Embryonic facial prominence (tissue), 1 donor: ENCODE data around the gene SSH2.

ENCODE experiments used
- DNase-seq: peaks from one replicate; pipeline ENCODE4 v3.0.0-alpha.2; 2016; ENCODE audit errors: extremely low spot score

The SSH2 gene

DNA sequence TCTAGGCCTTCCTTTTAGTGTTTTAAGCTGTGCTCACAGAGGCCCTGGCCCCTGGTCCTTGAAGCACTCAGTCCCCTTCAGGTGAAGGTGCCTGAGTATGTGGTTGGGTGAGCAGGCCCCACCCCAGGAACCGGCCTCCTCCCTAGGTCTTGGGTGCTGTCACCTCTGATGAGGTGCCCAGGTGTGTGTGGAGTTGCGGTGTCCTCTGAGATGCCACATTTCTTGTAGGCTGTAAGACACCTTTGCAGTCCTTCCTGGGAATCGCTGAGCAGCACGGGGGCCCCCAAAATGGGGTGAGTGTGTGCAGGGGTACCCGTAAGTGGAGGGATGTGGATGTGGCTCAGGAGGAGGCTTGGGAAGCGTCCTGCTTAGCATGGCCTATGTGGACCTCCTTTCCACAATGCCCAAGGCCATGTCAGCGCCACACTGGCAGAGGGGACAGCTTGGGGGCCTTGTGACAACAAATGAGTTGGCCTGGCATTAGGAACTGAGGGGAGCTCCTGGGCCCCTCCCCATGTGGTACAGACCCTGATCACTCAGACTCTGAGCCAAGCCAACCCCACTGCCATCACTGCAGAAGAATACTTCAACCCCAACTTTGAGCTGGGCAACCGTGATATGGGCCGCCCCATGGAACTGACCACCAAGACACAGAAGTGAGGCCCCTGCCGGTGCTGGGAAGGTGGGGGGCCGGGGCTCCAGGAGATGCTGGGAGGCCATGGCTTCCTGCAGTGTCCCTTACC lies 318.5 kb downstream of the SSH2 start:
- no peak for DNase-seq

DNA sequence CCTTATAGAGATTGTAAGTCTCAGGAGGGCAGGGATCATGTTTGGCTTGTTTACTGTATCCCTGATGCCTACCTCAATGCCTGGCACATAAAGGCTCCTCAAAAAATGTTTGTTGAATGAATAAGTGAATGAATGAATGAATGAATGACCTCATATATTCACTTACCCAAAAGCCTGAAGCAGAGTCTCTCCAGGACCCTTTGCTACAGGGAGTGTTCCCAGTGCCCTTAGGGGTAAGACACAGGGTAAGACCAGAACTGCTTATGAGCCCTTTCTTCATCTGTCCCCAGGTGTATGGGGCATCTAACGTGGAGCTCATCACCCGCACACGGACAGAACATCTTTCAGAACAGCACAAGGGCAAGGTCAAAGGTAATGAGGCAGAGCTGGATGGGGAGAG lies 319.6 kb downstream of the SSH2 start:
- DNase-seq: no peak

DNA sequence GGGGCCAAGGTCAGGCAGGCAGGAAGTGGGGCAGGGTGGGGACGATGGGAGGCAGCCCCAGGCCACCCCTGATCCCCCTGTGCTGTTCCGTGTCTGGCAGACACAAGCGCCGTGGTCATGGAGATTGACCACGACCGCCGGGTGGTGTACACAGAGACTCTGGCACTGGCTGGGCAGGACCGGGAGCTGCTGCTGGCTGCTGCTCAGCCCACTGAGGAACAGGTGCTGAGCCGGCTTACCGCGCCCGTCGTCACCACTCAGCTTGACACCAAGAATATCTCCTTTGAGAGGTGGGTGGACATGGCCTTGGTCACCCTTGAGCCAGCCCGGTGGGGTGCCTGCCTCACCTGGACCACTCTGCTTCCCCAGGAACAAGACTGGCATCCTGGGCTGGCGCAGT lies 321.0 kb downstream of the SSH2 start:
- no peak for DNase-seq

DNA sequence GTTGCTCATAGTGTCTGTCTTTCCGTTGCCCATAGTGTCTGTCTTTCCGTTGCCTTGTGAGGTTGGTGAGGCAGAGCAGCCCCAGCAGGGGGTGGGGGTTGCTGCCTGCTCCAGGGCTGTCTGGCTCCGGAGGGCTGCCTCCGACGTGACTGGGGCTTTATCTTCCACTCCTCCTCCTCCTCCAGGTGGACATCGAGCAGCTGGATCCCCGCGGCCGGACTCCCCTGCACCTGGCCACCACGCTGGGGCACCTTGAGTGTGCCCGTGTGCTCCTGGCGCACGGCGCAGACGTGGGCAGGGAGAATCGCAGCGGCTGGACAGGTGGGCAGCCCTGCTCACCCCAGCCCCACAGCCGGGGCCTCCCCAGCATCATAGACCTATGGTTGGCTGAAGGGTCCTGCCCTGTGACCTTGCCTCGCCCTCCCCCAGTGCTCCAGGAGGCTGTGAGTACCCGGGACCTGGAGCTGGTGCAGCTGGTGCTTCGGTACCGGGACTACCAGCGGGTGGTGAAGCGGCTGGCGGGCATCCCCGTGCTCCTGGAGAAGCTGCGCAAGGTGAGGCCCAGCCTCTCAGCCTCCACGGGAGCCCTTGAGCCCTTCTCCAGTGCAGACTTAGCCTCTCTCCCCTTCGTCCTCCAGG lies 322.4 kb downstream of the SSH2 start:
- DNase-seq: no peak

DNA sequence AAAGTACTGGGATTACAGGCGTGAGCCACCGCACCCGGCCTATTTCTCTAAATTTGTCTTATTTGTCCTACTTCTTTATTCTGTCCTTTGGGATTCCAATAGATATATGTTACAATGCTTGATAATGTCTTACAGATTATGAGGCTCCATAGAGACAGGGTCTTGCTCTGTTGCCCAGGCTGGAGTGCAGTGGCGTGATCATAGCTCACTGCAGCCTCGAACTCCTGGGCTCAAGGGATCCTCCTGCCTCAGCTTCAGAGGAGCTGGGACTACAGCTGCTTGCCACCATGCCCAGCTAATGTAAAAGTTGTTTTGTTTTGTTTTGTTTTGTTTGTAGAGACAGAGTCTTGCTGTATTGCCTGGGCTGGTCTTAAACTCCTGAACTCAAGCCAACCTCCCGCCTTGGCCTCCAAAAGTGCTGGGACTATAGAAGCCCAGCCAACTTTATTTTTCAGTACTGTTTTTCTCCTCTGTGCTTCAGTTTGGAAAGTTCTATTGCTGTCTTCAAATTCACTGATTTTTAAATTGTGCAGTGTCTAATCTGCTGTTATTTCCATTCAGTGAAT lies 326.8 kb downstream of the SSH2 start:
- no peak for DNase-seq

DNA sequence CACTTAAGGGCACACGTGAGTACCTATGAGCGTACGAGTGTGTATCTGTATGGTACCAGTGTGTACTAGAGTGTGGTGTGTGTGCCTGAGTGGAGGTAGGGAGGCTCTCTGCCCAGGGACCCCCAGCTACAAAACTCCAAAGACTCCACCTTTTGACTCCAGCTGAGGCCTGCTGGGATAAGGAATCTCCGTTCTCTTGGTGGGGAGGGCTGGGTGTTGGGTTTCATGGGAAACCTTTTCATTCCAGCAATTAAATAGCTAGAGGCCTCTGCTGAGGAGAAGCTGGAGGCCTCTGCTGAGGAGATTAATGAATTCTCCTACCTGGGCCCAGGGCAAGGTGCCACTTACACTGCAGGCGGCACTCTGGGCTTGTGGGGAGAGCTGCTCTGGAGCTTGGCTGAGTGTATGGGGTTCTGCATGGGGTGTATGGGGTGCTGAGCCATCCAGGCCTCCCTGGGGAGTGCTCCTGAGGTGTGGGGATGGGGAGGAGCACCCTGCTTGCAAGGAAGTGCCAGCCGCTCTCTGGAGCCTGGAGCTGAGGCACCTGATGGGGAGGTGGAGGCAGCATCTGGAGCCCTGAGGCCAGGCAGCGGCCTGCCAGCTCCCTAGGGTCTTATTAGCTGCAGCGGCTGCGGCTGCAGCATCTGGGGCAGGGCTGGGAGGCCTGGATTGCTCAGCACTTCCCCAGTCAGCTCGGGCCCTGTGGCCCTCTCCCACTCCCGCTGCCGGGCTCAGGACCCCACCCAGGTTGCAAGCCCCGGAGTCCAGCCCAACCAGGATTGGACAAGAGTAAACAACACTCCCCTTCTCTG lies 332.5 kb downstream of the SSH2 start:
- no peak for DNase-seq

DNA sequence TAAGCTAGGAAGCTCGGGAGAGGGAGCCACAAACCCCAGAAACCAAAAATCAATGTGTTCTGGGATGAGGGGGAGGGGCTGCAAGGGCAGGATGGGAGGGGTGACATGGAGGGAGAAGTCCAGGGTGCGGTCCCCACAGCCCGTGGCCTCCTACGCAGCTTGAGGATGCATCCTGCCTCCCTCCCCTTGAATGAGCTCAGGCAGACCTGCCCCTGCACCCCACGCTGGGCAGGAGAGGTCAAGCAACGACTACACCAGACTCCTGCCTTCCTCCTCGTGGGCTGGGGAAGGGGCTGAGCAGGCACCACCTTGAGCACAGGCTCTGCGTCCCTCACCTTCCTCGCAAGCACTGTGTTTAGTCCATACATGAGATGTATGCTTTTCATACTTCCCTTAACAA lies 333.2 kb downstream of the SSH2 start:
- DNase-seq: no peak

DNA sequence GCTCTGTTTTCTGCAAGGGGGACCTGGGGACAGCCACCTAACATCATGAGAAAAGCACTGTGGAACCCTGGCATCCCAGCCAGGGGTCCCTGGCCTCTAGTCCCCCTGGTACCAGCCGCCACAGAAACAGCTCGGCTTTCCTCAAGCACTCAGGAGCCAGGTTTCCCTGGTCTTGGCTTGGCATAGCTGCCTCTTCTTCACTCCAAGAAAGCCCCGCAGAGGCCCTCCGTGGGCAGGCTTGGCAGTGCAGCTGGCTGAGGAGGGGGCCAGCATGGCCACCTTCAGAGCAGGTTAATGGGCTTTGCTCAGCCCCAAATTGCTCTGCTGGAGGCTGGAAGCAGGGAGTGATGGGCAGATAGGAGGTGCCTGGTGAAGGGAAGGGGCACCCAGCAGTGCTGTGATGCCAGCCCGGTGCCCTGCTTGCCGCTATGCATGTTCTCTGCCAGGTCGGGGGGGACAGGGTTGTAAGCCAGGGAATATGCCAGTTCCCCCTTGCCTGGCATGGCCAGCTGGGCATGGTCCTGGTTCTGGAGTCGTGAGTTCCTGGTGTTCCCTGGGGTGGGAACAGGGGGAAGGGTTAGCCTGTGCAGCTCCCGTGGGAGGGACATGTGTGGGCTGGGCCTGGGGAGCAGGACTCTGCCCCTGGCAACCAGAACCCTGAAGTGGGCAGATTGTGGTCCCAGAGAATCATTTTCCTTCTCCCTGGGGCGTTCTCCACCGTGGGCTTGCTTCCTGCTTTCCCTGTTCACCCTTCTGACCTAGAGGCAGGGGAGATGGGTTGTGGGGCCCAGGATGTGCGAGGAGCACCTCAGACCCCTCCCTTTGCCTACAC lies 333.9 kb downstream of the SSH2 start:
- DNase-seq: no peak

DNA sequence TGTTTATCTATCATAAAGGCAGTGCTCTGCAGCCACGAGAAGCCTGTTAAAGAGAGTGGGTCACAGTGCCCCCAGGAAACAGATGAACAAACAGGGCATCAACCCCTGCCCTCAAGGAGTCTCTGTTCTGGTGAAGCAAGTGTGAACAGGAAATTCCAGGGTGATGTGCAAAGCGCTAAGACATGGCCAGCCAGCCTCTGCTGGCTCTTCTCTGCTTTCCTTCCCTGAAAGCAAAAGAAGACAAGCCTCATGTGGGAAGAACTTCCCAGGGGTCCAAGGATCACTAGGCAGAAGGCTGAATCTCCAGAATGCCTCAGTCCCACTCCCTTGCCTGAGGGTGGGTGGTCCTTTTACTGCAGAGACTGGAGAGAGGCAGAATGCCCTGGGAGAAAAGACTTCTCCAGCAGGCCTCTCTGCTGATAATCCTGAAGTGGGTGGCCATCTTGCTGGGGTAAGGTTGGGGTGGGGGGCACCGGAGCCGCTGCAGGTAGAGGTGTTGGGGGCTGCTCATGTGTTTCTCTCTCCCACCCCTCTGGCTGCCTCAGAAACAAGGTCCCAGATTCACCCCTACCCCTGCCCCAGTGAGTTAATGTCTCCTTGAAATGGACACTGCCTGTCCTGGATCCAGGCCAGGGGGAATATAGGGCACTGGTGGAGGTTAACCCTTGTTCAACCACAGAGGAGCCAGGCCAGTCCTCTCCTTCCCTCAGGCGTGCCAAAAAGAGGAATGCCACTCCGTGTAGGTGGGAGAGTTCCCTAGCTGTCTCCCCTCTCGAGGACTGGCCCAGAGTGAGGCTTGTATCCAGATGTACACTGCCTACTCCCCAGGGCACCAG lies 334.7 kb downstream of the SSH2 start:
- no peak for DNase-seq

DNA sequence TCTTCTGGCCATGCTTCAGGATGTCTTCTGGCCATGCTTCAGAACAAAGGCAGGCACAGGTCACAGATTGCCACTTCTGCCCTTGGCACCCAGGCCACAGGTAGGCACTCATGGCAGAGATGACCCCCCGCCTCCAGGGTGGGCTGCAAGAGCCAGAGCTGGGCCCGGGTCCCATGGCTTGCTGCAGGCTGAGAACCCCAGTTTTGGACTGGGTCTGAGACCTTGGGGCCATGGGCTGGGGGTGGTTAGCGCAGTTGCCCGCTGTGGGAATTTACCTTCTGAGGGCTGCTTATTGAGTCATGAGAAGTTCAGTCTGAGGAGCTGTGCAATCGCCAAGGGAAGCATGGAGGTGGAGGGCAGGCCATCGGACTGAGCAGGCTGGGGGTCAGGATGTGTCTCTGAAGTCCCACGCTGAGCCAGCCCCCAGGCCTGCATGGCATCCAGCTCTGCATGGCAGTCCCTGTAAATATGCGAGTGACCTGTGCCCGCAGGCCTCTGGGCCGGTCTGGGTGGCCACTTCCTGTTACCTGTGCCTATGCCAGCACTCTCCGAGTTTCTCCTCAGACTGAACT lies 335.4 kb downstream of the SSH2 start:
- DNase-seq: no peak

DNA sequence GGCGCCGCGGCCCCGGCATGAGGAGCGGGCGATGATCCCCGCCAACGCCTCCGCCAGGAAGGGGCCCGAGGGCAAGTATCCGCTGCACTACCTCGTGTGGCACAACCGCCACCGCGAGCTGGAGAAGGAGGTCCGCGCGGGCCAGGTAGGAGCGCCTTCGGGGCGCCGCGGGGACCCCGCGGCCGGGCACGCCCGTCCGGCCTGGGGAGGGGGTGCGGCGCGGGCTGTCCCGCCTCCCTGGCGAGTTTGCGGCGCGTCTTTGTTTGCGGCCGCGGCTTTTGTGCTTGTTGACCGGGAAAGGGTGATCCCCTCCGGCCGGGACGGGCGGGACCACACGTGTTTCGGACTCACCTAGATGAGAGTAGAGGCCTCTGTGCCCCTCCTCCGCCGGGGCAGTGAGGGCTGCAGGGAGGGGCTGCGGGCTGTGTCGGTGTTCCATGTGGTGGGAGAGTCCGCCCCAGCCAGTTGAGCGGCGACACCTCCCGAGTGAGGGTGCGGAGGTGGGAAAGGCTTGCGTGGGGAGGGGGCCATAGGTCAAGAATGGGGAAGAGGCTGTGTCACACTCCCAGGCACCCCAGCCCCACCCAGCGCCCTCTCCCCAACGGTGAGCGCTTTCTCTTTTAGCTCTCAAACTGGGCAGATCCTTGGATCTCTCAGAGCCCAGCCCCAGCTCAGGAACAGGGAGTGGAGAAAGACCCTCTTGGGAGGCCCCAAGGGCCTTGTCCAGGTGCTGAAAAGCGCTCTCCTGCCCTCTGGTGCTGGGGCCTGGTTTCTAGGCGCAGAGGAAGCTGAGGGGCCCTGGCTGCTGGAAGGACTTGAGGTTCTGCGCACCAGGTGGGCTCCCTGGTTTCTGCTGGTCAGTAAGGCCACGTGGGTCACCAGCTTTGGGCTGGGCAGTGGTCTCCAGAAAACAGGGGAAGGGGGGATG lies 336.2 kb downstream of the SSH2 start:
- DNase-seq: no peak

DNA sequence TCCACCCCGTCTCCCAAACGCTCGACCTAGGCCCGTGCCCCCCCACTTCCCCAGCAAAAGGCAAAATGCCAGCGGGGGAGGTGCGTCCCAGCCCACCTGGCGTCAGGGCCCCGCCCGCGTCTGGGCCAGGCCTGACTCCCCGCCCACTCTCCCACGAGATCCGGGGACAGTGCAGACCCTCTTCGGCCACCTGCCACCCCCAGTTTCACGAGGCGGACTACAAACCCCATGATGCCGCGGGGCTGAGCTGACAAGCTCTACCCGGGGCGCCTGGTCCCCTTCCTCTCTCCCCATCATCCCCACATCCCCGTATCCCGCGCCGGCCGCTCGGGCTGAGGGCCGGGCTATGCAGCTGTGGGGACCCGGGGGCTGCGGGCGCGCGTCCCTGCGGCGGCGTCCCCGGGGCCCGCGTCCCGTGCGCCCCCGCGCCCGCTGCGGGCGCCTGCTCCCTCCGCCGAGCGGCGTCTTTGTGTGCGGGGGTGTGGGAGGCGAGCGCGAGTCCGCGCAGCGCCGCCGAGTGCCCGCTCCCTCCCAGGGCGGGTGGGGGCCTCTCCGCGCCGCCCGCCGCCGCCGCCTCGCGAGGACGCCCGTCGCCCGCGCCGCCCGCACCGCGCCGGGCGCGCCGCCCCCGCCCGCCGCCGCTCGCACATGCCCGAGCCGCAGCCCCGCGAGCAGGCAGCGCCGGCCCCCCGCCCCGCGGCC lies 337.0 kb downstream of the SSH2 start, which contains the start of gene ANKRD13B:
Gene ANKRD13B, plus strand, starts transcription at position 283 of the 702 bp plus-strand sequence. CDS start 490 bp downstream, outside the sequence.
- no peak for DNase-seq

DNA sequence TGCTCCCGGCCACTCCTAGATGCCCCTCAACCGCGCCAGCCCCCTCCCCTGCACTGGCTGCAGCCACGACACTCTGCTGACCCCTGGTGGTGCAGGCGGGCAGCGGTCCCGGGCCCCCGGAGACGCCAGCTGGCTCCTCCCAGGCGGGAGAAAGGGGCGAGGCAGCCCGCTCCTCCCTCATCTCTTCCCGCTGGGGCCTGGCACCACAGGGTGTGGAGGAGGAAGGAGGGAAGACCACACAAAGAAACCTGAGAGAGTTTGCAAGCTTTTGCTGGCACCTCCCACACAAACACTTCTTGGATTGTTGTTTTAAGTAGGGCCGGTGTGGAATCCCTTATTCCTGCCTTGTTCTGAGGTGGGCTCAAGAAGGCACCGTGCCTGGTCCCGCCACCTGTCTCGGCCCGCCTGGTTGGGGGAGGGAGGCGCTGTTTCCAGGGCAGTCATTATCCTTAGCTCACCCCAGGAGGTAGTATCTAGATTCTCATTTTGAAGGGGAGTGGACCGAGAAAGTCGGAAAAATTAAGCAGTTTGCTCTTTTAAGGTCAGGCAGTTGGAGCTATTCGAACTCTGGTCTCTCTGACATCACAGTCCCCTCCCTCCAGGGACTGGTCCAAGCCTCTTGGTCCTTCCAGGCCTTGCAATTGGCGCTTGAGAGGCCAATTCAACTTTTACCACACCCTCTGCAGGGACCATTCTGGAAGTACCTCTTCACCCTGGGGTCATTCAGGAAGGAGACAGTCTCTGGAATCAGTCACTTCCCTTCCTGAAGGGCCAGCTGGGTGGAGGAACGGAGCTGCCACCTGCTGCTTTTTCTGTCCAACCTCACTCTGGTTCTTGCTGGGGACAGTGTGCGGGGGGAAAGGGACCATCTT lies 338.1 kb downstream of the SSH2 start:
- peak; percentile 77 for DNase-seq

DNA sequence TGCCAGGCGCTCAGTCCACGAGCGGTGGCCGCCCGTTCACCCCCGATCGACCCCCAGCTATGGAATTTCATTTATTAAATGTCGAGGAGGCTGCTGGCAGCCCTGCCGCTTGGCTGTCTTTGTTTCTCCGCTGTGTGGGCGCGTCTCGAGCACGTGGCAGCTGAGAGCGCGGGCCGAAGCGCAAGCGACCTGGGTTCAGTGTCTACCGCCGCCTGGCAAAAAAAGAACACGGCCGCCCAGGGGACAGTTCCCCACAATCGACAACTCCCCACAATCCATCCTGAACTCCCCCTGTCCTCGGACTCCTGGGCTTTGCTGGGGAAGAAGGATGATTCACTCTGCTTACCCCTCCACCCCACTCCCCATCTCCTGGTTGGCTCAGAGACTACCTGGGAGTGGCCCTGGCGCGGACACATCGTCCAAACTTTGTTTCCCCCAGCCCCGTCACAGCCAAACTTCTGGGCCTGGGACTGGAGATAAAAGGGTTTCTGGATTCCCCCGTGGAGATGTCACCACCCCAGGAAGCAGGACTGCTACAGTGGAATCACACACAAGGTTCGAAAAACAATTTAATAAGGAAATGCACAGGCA lies 338.8 kb downstream of the SSH2 start:
- DNase-seq: no peak

DNA sequence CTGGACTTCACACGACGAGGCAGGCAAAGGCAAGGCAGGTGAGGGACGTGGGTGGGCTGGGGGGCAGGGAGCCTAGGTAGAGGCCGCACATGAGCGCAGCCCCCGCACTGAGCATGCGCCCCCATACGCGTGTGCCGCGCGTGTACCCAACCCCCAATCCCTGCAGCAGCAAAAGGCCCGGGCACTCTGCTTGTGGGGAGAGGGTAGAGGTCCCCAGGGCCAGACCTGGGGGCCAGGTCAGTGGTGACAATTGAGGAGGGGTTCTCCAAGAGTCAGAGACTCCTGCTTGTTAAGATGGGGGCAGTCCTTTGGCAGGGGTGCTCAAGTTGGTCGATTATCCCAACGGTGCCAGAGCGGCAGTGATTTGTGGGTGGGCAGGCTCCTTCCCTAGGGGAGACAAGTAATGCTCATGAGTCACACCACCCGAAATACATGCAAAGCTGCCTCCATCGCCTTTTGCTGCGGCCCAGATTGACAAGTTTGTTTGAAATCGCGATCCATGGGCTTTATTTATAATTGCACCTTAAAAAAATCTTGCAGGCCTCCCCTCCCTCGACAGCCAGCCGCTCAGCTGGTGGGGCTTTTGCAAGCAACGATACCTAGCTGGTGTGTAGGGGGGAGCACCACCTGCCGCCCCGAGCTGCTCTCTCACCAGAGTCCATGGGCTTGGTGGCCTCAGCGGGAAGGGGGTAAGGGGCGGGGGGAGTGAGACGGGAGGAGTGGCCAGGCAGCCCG lies 339.4 kb downstream of the SSH2 start:
- no peak for DNase-seq
